IPS-18a (cell line): ENCODE measurements around the gene TP53I3.

Source experiments
- H3K27ac ChIP-seq: one replicate; pipeline ENCODE4 v1.5.1; 2013; ENCODE audit warnings: low read length
- H3K27me3 ChIP-seq: one replicate; pipeline ENCODE4 v1.6.1; 2013; ENCODE audit warnings: mild to moderate bottlenecking, low read length; ENCODE audit not compliant: control insufficient read depth, insufficient read depth
- H3K36me3 ChIP-seq: one replicate; pipeline ENCODE4 v1.6.1; 2013; ENCODE audit warnings: low read depth, low read length; ENCODE audit not compliant: control insufficient read depth
- H3K4me1 ChIP-seq: one replicate; pipeline ENCODE4 v1.6.1; 2013; ENCODE audit warnings: low read depth, low read length; ENCODE audit not compliant: control insufficient read depth
- H3K4me3 ChIP-seq: one replicate; pipeline ENCODE4 v1.5.1; 2013; ENCODE audit warnings: low read length
- H3K9ac ChIP-seq: one replicate; pipeline ENCODE4 v1.6.1; 2013; ENCODE audit warnings: mild to moderate bottlenecking, low read length, moderate library complexity
- H3K9me3 ChIP-seq: one replicate; pipeline ENCODE4 v1.6.1; 2013; ENCODE audit warnings: low read depth, low read length; ENCODE audit not compliant: control insufficient read depth

The TP53I3 gene

GRCh38 chr2:24075915-24076848, 8.5 kb downstream of the TP53I3 start, which contains the start of gene SF3B6:
SF3B6 (minus strand) TSS chr2:24076326; CDS start chr2:24076229, 97 bp downstream.
- Histone ChIP-seq H3K9me3 (no peaks in the 10 kb centered on the region), H3K36me3 (peaks cover 36% of the 10 kb centered on the region), H3K27ac (peak within 1 kb of the TSS; percentile 84), H3K27me3 (no peaks in the 10 kb centered on the region), H3K4me3 (peak within 1 kb of the TSS; percentile 100), H3K9ac (peak within 1 kb of the TSS; percentile 92), H3K4me1 (peaks cover 12% of the 10 kb centered on the region)

DNA sequence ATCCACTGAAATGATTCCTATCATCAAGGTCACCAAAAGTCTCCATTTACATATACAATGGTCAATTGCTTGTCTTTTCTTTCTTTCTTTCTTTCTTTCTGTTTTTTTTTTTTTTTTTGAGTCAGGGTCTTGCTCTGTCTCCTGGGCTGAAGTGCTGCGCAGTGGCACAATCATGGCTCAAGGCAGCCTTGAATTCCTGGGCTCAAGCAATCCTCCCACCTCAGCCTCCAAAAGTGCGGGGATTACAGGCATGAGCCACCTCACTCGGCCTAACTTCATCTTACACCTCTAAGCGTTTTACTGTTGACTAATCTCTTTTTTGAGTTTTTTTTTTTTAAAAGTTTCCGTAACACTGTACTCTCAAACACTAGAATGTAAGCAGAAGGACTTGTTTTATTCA, 9.4 kb downstream of the TP53I3 start:
- H3K36me3 ChIP-seq, result peaks cover 35% of the 10 kb centered on the region
- H3K27me3 ChIP-seq, result no peaks in the 10 kb centered on the region
- no peak overlapping the region for H3K27ac ChIP-seq
- peaks cover 12% of the 10 kb centered on the region for H3K4me1 ChIP-seq
- H3K9me3 ChIP-seq, result no peaks in the 10 kb centered on the region
- H3K4me3 ChIP-seq, result peak overlapping the region; percentile 100
- peak overlapping the region; percentile 92 for H3K9ac ChIP-seq

- Histone ChIP-seq H3K4me3 (no peak overlapping the region), H3K27ac (no peak overlapping the region), H3K4me1 (peaks cover 12% of the 10 kb centered on the region), H3K36me3 (peaks cover 23% of the 10 kb centered on the region), H3K9me3 (no peaks in the 10 kb centered on the region), H3K27me3 (no peaks in the 10 kb centered on the region), H3K9ac (no peak overlapping the region)
Observed at GRCh38 chr2:24073816-24074215, 10.8 kb downstream of the TP53I3 start.

GRCh38 chr2:24072259-24072658, 12.4 kb downstream of the TP53I3 start:
- Histone ChIP-seq H3K4me3 (no peak overlapping the region), H3K36me3 (peaks cover 24% of the 10 kb centered on the region), H3K4me1 (peaks cover 4% of the 10 kb centered on the region), H3K27me3 (no peaks in the 10 kb centered on the region), H3K27ac (no peak overlapping the region), H3K9me3 (no peaks in the 10 kb centered on the region), H3K9ac (no peak overlapping the region)

DNA sequence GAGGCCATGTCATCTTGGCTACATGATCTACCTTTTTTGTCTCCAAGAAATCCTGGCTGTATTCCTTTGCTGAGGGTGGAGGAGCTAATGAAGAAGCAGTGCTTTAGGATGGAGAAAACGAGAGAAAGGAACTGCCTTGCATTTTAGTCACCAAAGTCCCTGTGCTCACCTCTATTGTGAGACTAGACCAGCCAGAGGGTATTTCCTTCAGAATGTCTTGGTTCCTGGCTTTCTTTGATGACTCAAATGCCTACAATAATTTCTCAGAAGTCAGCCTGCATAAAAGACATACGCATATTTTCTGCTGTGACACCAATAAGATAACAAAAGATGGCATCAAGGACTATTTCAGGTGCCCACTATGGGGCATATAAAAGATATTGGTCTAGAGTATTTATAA, 19.3 kb downstream of the TP53I3 start:
- Histone ChIP-seq H3K27me3 (no peaks in the 10 kb centered on the region), H3K27ac (no peak overlapping the region), H3K4me1 (no peaks in the 10 kb centered on the region), H3K9me3 (no peaks in the 10 kb centered on the region), H3K9ac (no peak overlapping the region), H3K36me3 (peaks cover 36% of the 10 kb centered on the region), H3K4me3 (no peak overlapping the region)

DNA sequence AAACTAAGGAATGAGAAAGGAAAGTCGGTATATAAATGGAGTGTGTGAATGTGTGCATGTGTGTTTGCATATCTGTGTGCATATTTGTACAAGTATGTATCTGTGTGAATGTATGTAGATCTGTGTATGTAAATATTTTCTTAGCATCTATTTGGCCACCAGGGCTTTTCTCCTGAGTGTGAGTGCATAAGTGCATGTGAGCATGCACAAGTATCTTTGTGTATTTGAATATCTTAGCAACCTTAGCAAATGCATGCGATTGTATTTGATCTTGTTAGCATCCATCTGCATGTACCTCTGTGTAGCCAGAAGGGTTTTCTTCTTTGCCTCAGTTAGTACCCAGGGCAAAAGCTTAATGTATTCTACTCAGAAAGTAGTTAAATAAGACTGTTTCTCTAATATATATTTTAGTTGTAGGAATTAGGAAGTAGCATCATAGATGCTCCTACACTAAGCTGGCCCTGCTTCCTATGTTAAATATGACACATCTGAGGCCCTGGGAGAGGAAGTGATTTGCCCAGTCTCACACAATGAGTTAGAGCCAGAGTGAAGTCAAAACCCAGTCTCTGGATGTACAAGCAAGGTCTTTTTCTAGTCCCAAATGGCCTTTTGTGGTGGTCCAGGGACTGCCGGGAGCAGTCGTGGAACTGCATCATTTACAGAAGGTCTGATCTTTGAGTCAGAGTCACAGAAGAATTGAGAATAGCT, 25.9 kb downstream of the TP53I3 start:
- Histone ChIP-seq H3K9ac (no peak overlapping the region), H3K27me3 (no peaks in the 10 kb centered on the region), H3K4me3 (no peak overlapping the region), H3K4me1 (no peaks in the 10 kb centered on the region), H3K9me3 (no peaks in the 10 kb centered on the region), H3K36me3 (peaks cover 9% of the 10 kb centered on the region), H3K27ac (no peak overlapping the region)

DNA sequence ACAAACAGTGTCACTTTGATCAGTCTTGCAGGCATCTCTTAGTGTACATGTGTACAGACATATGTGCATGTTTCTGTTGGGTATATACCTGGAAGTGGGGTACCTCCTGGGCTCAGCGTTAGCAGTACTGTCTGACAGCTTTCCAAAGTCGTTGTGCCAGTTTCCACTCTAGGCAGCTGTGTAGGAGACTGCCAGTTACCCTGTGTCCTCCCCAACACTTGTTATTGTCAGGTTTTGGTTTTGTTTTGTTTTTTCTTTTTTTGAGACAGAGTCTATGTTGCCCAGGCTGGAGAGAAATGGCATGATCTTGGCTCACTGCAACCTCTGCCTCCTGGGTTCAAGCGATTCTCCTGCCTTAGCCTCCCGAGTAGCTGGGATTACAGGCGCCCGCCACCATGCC, 28.9 kb downstream of the TP53I3 start:
- no peaks in the 10 kb centered on the region for H3K27me3 ChIP-seq
- no peak overlapping the region for H3K9ac ChIP-seq
- no peaks in the 10 kb centered on the region for H3K9me3 ChIP-seq
- H3K4me3 ChIP-seq, result no peak overlapping the region
- no peaks in the 10 kb centered on the region for H3K4me1 ChIP-seq
- peaks cover 3% of the 10 kb centered on the region for H3K36me3 ChIP-seq
- no peak overlapping the region for H3K27ac ChIP-seq

GRCh38 chr2:24054366-24055010, 30.1 kb downstream of the TP53I3 start:
- Histone ChIP-seq H3K27me3 (no peaks in the 10 kb centered on the region), H3K36me3 (peaks cover 3% of the 10 kb centered on the region), H3K4me1 (no peaks in the 10 kb centered on the region), H3K9ac (no peak overlapping the region), H3K4me3 (no peak overlapping the region), H3K27ac (no peak overlapping the region), H3K9me3 (no peaks in the 10 kb centered on the region)

- Histone ChIP-seq H3K4me3 (no peak overlapping the region), H3K9ac (no peak overlapping the region), H3K27me3 (no peaks in the 10 kb centered on the region), H3K36me3 (peaks cover 3% of the 10 kb centered on the region), H3K4me1 (no peaks in the 10 kb centered on the region), H3K9me3 (no peaks in the 10 kb centered on the region), H3K27ac (no peak overlapping the region)
Observed at GRCh38 chr2:24052951-24053350, 31.7 kb downstream of the TP53I3 start.

- H3K27me3 ChIP-seq, result no peaks in the 10 kb centered on the region
- H3K9ac ChIP-seq, result no peak overlapping the region
- H3K27ac ChIP-seq, result no peak overlapping the region
- no peak overlapping the region for H3K4me3 ChIP-seq
- no peaks in the 10 kb centered on the region for H3K4me1 ChIP-seq
- no peaks in the 10 kb centered on the region for H3K9me3 ChIP-seq
- H3K36me3 ChIP-seq, result peaks cover 3% of the 10 kb centered on the region
Observed at GRCh38 chr2:24051833-24052232, 32.8 kb downstream of the TP53I3 start.
